ENCODE data around the gene AGAP1. TPM values are rescaled to one million over a fixed set of nuclear protein-coding genes. Genes with fewer than 3 reads are reported as not detected.

Gene AGAP1
- total RNA-seq, 2 experiments from 2014 or later = not detected

GRCh38 chr2:236170590-236171165 is 676.8 kb downstream of the AGAP1 start:
- intact Hi-C loops (cut with micrococcal nuclease; ENCODE audit: unreplicated experiment) = no loop called here
- TF ChIP-seq EZH2phosphoT487 (IDR thresholded peaks at IDR 0.05; ENCODE audit: borderline replicate concordance, low read depth, low read length) = no peak
- TF ChIP-seq CTCF (conservative IDR thresholded peaks at IDR 0.05; ENCODE audit: low read length) = no peak
- H2AFZ ChIP-seq (ENCODE audit: low read length) = no peak overlapping the region
- no peak for DNase-seq (ENCODE audit: low spot score)
- H3K79me2 ChIP-seq (ENCODE audit: insufficient read depth, low read depth, low read length) = no peaks in the 10 kb centered on the region
- no peaks in the 10 kb centered on the region for H3K36me3 ChIP-seq (ENCODE audit: insufficient read depth, low read length)
- H4K20me1 ChIP-seq (ENCODE audit: insufficient read depth, low read length) = no peaks in the 10 kb centered on the region
- no peak overlapping the region for H3K4me2 ChIP-seq (ENCODE audit: low read length)
- H3K27ac ChIP-seq (ENCODE audit: low read depth, low read length, poor library complexity, severe bottlenecking) = no peak overlapping the region
- CTCF ChIA-PET (ENCODE audit: unreplicated experiment) = no interaction called here
- H3K4me3 ChIP-seq (ENCODE audit: low read depth, low read length, poor library complexity, severe bottlenecking) = no peak overlapping the region
- no peaks in the 10 kb centered on the region for H3K4me1 ChIP-seq (ENCODE audit: insufficient read depth, low read length, poor library complexity, severe bottlenecking)
- POLR2A ChIA-PET = interaction anchor here (0.9 kb wide), 1 partner anchor 18 kb away, joined by 3 read pairs; no protein-coding TSS in a partner anchor
- BruUV-seq (replicated peaks) = no TSS peak
- H3K9me3 ChIP-seq (ENCODE audit: low read length) = no peaks in the 10 kb centered on the region
- H3K9me2 ChIP-seq (ENCODE audit: insufficient read depth, low read length) = no peaks in the 10 kb centered on the region

- intact Hi-C loops (cut with micrococcal nuclease; ENCODE audit: unreplicated experiment) = no loop called here
- Histone ChIP-seq H3K4me3 (ENCODE audit: low read depth, low read length, poor library complexity, severe bottlenecking) (no peak overlapping the region), H3K4me1 (ENCODE audit: insufficient read depth, low read length, poor library complexity, severe bottlenecking) (no peaks in the 10 kb centered on the region), H4K20me1 (ENCODE audit: insufficient read depth, low read length) (no peaks in the 10 kb centered on the region), H3K27ac (ENCODE audit: low read depth, low read length, poor library complexity, severe bottlenecking) (no peak overlapping the region), H3K36me3 (ENCODE audit: insufficient read depth, low read length) (no peaks in the 10 kb centered on the region), H3K9me2 (ENCODE audit: insufficient read depth, low read length) (no peaks in the 10 kb centered on the region), H2AFZ (ENCODE audit: low read length) (no peak overlapping the region), H3K9me3 (ENCODE audit: low read length) (no peaks in the 10 kb centered on the region), H3K4me2 (ENCODE audit: low read length) (no peak overlapping the region), H3K79me2 (ENCODE audit: insufficient read depth, low read depth, low read length) (no peaks in the 10 kb centered on the region)
- DNase-seq (ENCODE audit: low spot score) = no peak
- BruUV-seq (replicated peaks) = no TSS peak
- no peak for TF ChIP-seq EZH2phosphoT487 (IDR thresholded peaks at IDR 0.05; ENCODE audit: borderline replicate concordance, low read depth, low read length)
- TF ChIP-seq CTCF (conservative IDR thresholded peaks at IDR 0.05; ENCODE audit: low read length) = no peak
- ChIA-PET CTCF (ENCODE audit: unreplicated experiment) (no interaction called here), POLR2A (interaction anchor here (0.7 kb wide), 2 partner anchors 29 to 34 kb away, joined by 3 read pairs; no protein-coding TSS in a partner anchor)
These were observed 677.4 kb downstream of the AGAP1 start for GRCh38 chr2:236171181-236171679.

GRCh38 chr2:236171680-236172254 is 677.9 kb downstream of the AGAP1 start:
- Histone ChIP-seq H3K36me3 (ENCODE audit: insufficient read depth, low read length) (no peaks in the 10 kb centered on the region), H3K4me1 (ENCODE audit: insufficient read depth, low read length, poor library complexity, severe bottlenecking) (no peaks in the 10 kb centered on the region), H3K4me3 (ENCODE audit: low read depth, low read length, poor library complexity, severe bottlenecking) (no peak overlapping the region), H3K27ac (ENCODE audit: low read depth, low read length, poor library complexity, severe bottlenecking) (no peak overlapping the region), H3K4me2 (ENCODE audit: low read length) (no peak overlapping the region), H3K9me2 (ENCODE audit: insufficient read depth, low read length) (no peaks in the 10 kb centered on the region), H2AFZ (ENCODE audit: low read length) (no peak overlapping the region), H3K79me2 (ENCODE audit: insufficient read depth, low read depth, low read length) (no peaks in the 10 kb centered on the region), H4K20me1 (ENCODE audit: insufficient read depth, low read length) (no peaks in the 10 kb centered on the region), H3K9me3 (ENCODE audit: low read length) (no peaks in the 10 kb centered on the region)
- CTCF ChIA-PET (ENCODE audit: unreplicated experiment) = interaction anchor here (0.6 kb wide), 1 partner anchor 18 kb away, joined by 3 read pairs; no protein-coding TSS in a partner anchor
- intact Hi-C loops (cut with micrococcal nuclease; ENCODE audit: unreplicated experiment) = no loop called here
- TF ChIP-seq EZH2phosphoT487 (IDR thresholded peaks at IDR 0.05; ENCODE audit: borderline replicate concordance, low read depth, low read length) = no peak
- TF ChIP-seq CTCF (conservative IDR thresholded peaks at IDR 0.05; ENCODE audit: low read length) = no peak
- no TSS peak for BruUV-seq (replicated peaks)
- POLR2A ChIA-PET = interaction anchor here (0.7 kb wide), 2 partner anchors 28 to 34 kb away, joined by 3 read pairs; no protein-coding TSS in a partner anchor
- DNase-seq (ENCODE audit: low spot score) = no peak

Measured in OCI-LY7 (cell line).